GM21723 (cell line): ENCODE results near the gene TFAP2D.

Experiments
- ATAC-seq: cut with Tn5 transposase; IDR thresholded peaks from one replicate; pipeline ENCODE4 v1.9.1; 2021; ENCODE audit warnings: mild to moderate bottlenecking, moderate library complexity; ENCODE audit not compliant: unreplicated experiment

Gene TFAP2D

GRCh38 chr6:50718566-50718965 lies 5.2 kb downstream of the TFAP2D start:
- no peak for ATAC-seq

DNA sequence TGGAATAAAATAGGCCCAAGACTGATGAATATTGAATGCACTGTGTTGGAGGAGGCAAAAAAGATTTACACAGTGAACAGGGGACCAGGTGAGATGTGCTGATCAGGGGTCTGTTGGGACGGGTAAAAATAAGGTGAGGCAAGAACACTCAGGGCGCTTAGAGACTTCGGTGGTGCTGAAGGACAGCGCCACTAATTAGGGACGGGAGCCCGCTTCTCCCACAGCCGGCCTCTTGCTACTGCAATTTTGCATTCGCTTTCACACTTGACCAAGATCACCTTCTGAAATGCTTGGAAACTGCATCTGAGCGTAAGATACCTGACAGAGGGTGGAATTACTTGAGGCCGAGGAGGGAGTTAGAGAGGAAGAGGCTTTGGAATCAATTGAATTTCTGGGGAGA lies 7.3 kb downstream of the TFAP2D start:
- ATAC-seq, result no peak

DNA sequence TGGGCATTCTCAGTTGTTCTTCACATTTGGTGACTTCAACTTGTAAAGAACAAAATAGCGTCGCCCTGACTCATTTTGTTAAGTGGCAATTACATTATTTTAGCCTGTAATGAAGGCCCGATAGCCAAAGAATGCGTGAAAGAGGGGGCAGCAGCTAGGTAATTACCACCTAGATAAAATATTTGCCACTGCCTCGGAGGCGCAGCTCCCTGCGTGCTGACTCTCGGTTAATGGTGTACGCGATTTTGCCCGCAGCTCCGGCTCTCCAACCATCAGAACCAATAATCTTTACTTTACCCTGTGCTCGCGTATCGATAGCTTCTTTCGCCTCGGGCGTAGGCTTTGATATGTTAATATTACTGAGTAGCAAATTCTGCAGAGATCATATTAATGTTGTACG lies 8.7 kb downstream of the TFAP2D start:
- ATAC-seq, result no peak

GRCh38 chr6:50722829-50723554 lies 9.7 kb downstream of the TFAP2D start:
- ATAC-seq, result no peak

GRCh38 chr6:50724381-50725124 lies 11.2 kb downstream of the TFAP2D start:
- ATAC-seq, result no peak

- no peak for ATAC-seq
Measured at GRCh38 chr6:50734488-50734887, 21.2 kb downstream of the TFAP2D start.

DNA sequence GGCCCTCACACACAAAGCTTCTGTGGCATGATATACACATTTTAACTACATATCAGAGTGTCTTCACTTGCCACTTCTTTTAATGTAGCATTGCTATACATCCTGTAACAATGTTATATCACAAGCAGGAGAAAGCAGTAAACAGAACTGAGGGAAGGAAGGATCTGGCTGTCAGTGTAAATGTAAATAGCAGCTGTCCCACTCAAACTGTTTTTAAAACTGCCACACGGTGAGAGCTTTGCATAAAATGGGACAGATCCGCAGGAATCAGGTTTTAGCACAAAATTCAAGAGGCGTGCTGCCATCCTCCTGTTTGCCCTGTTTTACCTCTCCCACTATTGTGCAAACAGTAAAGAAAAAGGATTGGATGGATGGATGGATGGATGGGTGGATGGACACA lies 28.8 kb downstream of the TFAP2D start:
- no peak for ATAC-seq

- ATAC-seq, result no peak
Measured at GRCh38 chr6:50744976-50745375, 31.6 kb downstream of the TFAP2D start.

- no peak for ATAC-seq
Measured at GRCh38 chr6:50762798-50763197, 49.5 kb downstream of the TFAP2D start.

- ATAC-seq, result no peak
Measured at GRCh38 chr6:50778696-50779095, 65.4 kb downstream of the TFAP2D start.

DNA sequence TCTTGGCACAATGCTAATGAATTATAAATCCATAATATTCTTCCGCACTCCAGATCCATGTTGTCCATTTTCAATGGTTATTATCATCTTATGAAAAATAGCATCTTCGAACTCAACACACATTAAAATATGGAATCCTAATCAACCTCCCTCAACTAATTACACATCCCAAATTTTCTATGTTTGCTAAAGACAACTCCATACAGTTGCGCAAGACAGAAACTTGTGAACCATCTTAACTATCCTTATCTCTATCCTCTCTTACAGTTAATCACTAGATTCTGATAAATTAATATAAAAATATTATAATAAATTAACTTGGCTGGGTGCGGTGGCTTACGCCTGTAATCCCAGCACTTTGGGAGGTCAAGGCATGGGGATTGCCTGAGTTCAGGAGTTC lies 67.1 kb downstream of the TFAP2D start:
- no peak for ATAC-seq

DNA sequence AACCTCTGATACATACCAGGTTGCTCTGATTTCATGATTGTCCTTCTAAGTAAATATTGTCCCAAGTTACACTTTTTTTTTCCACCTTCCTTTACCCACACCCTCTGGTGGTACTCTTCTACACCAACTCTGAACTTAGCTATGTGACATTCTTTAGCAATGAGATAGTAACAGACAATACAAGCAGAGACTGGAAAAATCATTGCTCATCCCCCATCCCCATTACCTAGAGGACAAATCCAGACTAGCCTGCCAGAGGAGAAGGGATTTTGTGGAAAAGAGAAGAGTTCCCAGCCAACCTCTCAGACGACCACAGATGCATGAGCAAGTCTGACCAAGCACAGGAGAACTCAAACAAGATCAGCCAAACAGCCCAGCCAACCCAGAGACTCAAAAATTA lies 72.6 kb downstream of the TFAP2D start:
- ATAC-seq, result no peak

- ATAC-seq, result peak; percentile 76
Measured at GRCh38 chr6:50791900-50792508, 78.7 kb downstream of the TFAP2D start.

DNA sequence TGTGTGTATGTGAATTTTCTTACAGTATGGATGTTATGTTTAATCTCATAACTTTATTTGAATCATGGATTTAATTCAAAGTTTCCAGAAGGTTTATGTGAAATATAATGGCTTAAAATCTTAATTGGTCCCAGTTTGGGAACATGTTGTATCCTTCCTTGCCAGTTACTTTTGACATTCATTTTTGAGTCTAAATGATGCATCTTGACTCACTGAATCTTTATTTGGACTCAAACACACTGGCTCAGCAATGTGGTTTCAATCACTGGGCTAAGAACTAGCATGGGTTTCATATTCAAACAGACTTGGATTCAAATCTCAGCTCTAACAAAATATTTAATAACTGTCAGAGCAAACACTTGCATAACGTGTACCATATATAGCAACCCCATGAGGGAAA lies 79.4 kb downstream of the TFAP2D start:
- no peak for ATAC-seq

DNA sequence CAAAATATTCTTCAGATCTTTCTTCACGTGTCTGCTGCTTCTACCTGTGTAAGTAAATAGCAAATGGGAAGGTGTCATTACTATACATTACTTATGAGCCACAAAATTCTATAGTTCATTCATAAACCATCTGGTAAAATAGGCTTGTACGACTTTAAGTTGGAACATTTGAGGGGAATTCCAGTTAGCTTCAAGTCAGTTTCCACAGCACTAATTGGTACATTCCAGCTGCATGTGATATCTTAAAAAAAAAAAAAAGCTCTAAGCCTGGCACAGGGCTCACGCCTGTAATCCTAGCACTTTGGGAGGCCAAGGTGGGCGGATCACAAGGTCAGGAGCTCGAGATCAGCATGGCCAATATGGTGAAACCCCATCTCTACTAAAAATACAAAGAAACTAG lies 82.2 kb downstream of the TFAP2D start:
- no peak for ATAC-seq

DNA sequence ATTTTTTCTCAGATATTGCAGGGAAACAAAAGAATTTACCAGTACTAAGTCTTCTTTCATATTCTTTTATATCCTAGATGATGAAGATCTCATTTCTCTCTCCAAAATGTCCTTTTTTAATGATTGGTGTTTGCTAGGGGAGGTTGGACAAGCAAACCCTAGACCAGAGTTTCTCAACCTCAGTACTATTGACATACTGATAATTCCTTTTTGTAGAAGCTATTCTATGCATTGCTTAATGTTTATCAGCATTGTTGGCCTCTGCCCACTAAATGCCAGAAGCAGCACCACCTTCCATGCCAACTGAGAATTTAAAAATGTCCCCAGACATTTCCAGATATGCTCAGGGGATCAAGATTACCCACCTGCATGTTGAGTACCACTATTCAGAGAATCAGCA lies 91.0 kb downstream of the TFAP2D start:
- ATAC-seq, result no peak

- no peak for ATAC-seq
Measured at GRCh38 chr6:50807035-50807434, 93.7 kb downstream of the TFAP2D start.

DNA sequence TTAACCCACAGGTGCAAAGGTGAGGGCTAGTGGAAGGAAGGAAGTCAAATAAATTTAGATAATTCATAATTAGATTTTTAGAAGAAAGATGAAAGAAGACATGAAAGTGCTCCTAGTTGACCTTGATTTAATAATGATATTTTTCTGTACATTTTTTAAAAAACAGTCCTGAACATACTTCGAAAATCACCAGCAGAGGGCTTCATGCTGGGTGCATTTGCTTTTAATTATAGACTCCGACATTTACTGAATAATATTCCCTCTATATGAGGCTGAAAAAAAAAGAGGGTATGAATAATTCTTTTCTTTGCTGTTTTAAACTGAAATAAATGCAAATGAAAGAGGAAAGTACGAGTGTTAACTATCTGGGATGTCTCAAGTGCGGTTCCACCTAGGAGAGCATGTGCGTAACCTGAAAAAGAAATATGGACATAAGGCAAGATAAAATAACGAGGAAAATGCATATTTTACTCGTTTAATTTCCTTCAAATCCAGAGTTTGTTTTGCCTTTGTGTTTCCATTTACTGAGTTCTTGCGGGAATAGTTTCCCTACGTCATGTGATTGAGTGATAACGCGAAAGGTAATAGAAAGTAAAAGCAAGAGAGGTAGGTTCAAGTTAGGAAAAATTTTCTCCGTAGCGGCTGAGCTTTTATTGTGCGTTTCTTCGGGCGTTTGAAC lies 102.2 kb downstream of the TFAP2D start:
- ATAC-seq, result peak; percentile 61

DNA sequence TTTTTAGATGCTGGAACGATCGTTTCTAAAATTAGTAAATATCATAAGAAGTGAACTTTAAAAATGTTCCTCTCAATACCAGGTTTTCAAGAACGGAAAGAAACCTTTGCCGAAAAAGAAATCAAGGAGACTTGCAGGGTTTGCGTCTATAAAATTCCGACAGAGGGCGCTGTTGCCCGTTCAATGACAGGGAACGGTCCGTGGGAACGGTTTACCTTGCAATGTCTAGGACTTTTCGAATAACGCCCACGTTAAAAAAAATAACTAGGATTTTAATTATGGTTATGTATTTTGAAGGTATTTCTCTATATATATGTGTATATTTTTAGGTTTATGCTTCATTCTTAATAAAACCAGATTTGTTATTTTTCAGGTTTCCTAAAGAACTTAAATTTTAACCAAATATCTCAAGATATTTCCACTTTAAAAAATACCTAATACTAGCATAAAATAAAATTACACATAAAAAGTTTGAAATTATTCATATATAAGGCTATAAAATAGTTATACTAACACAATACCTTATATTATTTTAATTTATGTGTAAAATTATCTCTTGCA lies 102.9 kb downstream of the TFAP2D start:
- ATAC-seq, result peak; percentile 92

GRCh38 chr6:50816947-50817645 lies 103.8 kb downstream of the TFAP2D start:
- no peak for ATAC-seq

GRCh38 chr6:50817646-50817950 lies 104.3 kb downstream of the TFAP2D start:
- no peak for ATAC-seq
